AG09309 (cell line): ENCODE results near the gene TAF10.

Experiments used
- DNase-seq: peaks from one replicate; pipeline ENCODE4 v3.0.0-alpha.2; 2010; ENCODE audit warnings: low read depth
- H3K4me3 ChIP-seq: 2 replicates; pipeline ENCODE4 v1.5.1; 2011; ENCODE audit warnings: mild to moderate bottlenecking, low read depth, low read length, moderate library complexity; ENCODE audit not compliant: control insufficient read depth
- CTCF ChIP-seq: IDR thresholded peaks from 2 replicates; pipeline ENCODE4 v1.5.1; 2011; ENCODE audit warnings: mild to moderate bottlenecking, low read depth, low read length, inconsistent platforms; ENCODE audit not compliant: insufficient read depth, control insufficient read depth; ENCODE audit errors: missing control alignments

Gene TAF10

GRCh38 chr11:6566704-6567370 is 45.2 kb downstream of the TAF10 start:
- H3K4me3 ChIP-seq = no peak overlapping the region
- no peak for DNase-seq

GRCh38 chr11:6565988-6566703 is 45.9 kb downstream of the TAF10 start:
- no peak for DNase-seq
- TF ChIP-seq CTCF = no peak
- no peak overlapping the region for H3K4me3 ChIP-seq

More at GRCh38 chr11:6566704-6567370, 45.2 kb downstream of the TAF10 start:
- TF ChIP-seq CTCF = no peak

GRCh38 chr11:6565325-6565724 is 46.7 kb downstream of the TAF10 start:
- DNase-seq = no peak
- no peak for TF ChIP-seq CTCF
- no peak overlapping the region for H3K4me3 ChIP-seq

GRCh38 chr11:6563667-6564066 is 48.3 kb downstream of the TAF10 start:
- TF ChIP-seq CTCF = no peak
- no peak overlapping the region for H3K4me3 ChIP-seq
- no peak for DNase-seq

- no peak for DNase-seq
- TF ChIP-seq CTCF = no peak
- H3K4me3 ChIP-seq = no peak overlapping the region
Observed at GRCh38 chr11:6563121-6563619, 48.8 kb downstream of the TAF10 start.

GRCh38 chr11:6561288-6561687 is 50.7 kb downstream of the TAF10 start:
- TF ChIP-seq CTCF = no peak
- DNase-seq = no peak
- no peak overlapping the region for H3K4me3 ChIP-seq
